GM12865 (cell line): ENCODE measurements around the gene PDIA4.
A peak's percentile ranks its signal among the peaks of the same experiment; 100 is the strongest.
"Not testable (repeated sequence)": the region's sequence is repeated elsewhere in the genome, so short reads cannot be mapped to it uniquely, and the experiment has no call there.

Source experiments
- DNase-seq: peaks from one replicate; pipeline ENCODE4 v3.0.0; 2010; ENCODE audit warnings: low read depth
- H3K4me3 ChIP-seq: 2 replicates; pipeline ENCODE4 v1.5.1; 2011; ENCODE audit warnings: mild to moderate bottlenecking, low read depth, low read length, control low read depth
- CTCF ChIP-seq: IDR thresholded peaks from 2 replicates; pipeline ENCODE4 v1.5.1; 2011; ENCODE audit warnings: low read length, control low read depth, low read depth, inconsistent platforms; ENCODE audit not compliant: insufficient read depth; ENCODE audit errors: missing control alignments

PDIA4 gene

GRCh38 chr7:149036676-149037075, 8.4 kb upstream of the PDIA4 start:
- DNase-seq, result no peak
- no peak overlapping the region for H3K4me3 ChIP-seq
- no peak for TF ChIP-seq CTCF

- TF ChIP-seq CTCF, result no peak
- H3K4me3 ChIP-seq, result no peak overlapping the region
- no peak for DNase-seq
These were observed 3.1 kb upstream of the PDIA4 start for GRCh38 chr7:149031353-149031910.

- not testable (repeated sequence) for H3K4me3 ChIP-seq
These were observed 2.1 kb upstream of the PDIA4 start for GRCh38 chr7:149030439-149030838.

GRCh38 chr7:149027611-149028345, 527 bp downstream of the PDIA4 start:
- DNase-seq, result no peak
- H3K4me3 ChIP-seq, result peak overlapping the region; percentile 79
- no peak for TF ChIP-seq CTCF

More at GRCh38 chr7:149030439-149030838, 2.1 kb upstream of the PDIA4 start:
- not testable (repeated sequence) for DNase-seq

GRCh38 chr7:149027055-149027454, 1.2 kb downstream of the PDIA4 start:
- H3K4me3 ChIP-seq, result peak overlapping the region; percentile 79
- peak; percentile 53 for DNase-seq
- no peak for TF ChIP-seq CTCF

GRCh38 chr7:149023662-149024061, 4.6 kb downstream of the PDIA4 start:
- no peak for DNase-seq
- TF ChIP-seq CTCF, result no peak

GRCh38 chr7:149022756-149023360, 5.4 kb downstream of the PDIA4 start:
- no peak for DNase-seq
- no peak for TF ChIP-seq CTCF
- H3K4me3 ChIP-seq, result no peak overlapping the region

More at GRCh38 chr7:149023662-149024061, 4.6 kb downstream of the PDIA4 start:
- no peak overlapping the region for H3K4me3 ChIP-seq
